NCI-H1092 (cell line): ENCODE measurements around the gene GRIFIN.
A peak's percentile ranks its signal among the peaks of the same experiment; 100 is the strongest.

Source experiments
- DNase-seq: peaks from one replicate; lab custom pipeline; 2025; lab: John Stamatoyannopoulos, UW

Gene GRIFIN, protein sequence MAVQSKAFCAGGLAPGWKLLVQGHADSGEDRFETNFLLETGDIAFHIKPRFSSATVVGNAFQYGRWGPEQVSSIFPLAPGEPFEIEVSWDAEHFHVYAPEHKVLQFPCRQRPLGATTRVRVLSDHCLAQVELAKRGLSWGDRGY

DNA sequence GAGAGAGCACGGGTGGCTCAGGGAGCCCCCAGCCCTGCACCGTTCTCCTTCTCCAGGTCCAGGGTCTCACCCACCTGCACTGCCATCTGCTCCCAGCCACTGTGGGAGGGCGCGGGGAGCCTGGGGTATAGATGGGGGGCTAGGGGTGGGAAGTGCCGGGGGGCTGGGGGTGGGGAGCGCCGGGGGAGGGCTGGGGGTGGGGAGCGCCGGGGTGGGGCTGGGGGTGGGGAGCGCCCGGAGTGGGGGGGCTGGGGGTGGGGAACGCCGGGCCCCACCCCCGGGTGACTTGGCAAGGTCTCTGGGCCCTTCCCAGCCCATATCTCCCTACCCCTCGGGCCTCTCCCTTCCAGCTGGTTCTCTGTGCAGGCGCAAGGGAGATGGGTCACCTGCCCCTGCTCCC lies at the start of gene GRIFIN:
Gene GRIFIN, minus strand, starts transcription at position 101 of the 400 bp plus-strand sequence. Its CDS starts 15 bp downstream, at position 86.
- DNase-seq: no peak

GRCh38 chr7:2524808-2525657 lies 48.8 kb upstream of the GRIFIN start:
- DNase-seq: no peak

GRCh38 chr7:2523941-2524807 lies 48.0 kb upstream of the GRIFIN start:
- peak; percentile 88 for DNase-seq

DNA sequence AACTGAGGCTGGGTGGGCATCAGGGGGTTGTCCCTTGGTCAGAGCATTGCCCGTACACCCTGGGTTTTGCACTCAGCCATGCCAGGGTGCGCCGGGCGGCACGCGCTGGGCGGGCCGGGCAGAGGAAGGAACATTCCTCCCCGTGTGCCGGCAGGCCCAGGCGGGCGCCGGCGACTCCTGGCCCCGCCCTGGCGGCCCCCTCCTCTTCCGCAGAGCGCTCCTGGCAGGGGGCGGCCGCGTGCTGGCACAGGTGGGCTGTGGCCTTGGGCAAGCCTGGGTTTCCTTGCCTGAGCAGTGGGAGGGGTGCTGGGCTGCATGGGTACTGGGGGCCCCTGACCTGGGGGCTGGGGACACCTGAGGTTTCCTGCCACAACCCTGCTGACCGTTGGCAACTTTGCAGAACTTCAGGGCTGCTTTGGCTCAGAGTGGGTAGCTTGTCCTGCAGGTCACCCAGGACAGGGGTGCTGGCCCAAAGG lies 47.3 kb upstream of the GRIFIN start:
- peak; percentile 63 for DNase-seq

DNA sequence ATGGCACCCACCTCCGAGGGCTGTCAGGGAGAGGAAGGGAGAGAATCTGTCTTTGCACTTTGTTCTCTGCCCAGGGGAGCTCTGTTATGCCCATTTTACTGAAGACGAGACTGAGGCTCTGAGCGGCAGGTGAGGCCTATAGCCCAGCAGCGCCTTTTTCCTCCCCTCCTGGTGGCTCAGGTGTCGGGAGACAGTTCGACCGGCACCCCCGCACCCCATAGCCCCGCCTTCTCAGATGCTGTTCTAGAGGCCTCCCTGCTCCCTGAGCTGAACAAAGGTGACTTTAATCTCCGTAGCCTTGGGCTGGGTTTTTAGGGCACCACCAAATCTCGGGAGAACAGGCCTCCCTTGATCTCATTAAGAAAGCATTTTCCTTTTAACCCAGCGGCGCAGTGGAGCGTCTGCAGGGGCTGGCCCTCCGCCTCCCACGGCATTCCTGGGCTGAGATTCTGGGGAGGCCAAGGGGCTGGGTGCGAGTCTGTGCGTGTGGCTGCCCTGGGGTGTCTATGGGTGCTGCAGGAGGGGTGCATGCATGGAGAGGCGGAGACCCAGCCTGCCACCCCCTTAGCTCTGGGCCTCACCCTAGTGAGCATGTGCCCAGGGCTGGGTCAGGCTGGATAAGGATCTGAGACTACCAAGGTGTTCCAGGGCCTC lies 46.7 kb upstream of the GRIFIN start:
- no peak for DNase-seq

DNA sequence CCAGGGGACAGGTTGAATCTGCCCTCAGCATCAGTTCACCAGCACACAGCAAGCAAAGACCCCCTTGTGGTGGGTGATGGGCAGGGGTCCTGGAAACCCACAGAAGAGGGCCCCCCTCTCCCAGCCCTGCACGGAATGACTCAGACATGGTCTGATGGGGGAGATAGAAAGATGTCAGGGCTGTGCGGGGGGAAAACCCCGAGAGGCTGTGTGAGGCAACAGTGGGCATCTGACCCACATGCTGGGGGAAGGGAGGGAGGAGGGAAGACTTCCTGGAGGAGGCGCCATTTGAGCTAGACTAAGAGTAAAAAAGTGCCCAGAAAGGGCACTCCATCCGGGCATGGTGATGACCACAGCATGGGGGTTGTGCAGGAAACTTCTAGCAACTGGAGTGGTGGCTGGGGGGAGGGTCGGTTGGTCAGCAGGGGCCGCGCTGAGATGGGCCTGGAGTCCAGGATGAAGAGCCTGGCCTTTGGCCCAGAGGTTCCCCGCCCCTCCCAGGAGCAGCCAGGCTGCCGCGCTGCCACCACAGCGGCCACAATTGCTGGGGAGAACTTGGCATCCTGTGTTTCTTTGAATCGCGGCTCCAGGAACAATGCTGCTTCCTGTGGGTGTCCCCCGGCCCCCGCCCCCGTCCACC lies 45.9 kb upstream of the GRIFIN start:
- no peak for DNase-seq

GRCh38 chr7:2521341-2521745 lies 45.1 kb upstream of the GRIFIN start:
- DNase-seq: no peak

GRCh38 chr7:2520761-2521290 lies 44.6 kb upstream of the GRIFIN start:
- DNase-seq: no peak

GRCh38 chr7:2520131-2520760 lies 44.0 kb upstream of the GRIFIN start:
- no peak for DNase-seq

DNA sequence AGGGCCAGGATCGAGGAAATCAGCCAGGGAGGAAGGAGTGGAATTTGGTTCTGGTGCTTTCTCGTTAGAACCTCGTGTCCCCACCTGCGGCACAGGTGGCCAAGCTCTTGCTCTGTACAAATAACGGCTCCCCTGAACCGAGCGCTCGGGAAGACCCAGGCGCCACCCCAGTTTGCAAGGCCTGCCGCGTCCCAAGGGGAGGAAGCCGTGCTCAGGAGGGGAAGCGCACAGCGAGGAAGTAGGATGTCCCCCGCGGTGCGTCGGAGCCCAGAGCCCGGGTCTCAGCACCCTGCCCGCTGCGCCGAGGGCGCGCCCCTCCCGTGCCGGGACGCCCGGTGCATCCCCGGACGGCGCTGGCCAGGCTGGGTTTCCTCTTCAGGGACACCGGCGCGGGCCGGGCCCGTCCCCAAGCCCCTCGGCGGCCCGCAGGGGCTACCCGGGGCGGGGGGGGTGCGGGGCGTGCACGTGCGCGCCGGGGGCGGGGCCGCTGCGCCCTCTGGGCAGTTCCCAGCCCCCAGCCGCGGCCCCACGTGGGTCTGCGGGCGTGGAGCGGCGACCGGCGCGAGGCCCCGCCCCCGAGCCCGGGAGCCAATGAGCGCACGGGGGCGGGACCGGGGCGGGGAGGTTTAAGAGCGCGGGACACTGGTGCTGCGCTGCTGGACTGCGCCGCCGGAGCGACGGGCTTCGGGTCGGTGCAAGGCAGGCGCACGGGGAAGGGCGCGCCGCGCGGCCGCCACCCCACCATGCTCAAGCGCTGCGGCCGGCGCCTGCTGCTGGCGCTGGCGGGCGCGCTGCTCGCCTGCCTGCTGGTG lies 43.1 kb upstream of the GRIFIN start, which contains the start of gene LFNG:
Gene LFNG, plus strand, starts transcription at position 656 of the 812 bp plus-strand sequence. Its CDS starts 88 bp downstream, at position 744.
- DNase-seq: peak; percentile 93

GRCh38 chr7:2518737-2519118 lies 42.5 kb upstream of the GRIFIN start:
- DNase-seq: no peak

GRCh38 chr7:2517678-2518507 lies 41.7 kb upstream of the GRIFIN start:
- no peak for DNase-seq

DNA sequence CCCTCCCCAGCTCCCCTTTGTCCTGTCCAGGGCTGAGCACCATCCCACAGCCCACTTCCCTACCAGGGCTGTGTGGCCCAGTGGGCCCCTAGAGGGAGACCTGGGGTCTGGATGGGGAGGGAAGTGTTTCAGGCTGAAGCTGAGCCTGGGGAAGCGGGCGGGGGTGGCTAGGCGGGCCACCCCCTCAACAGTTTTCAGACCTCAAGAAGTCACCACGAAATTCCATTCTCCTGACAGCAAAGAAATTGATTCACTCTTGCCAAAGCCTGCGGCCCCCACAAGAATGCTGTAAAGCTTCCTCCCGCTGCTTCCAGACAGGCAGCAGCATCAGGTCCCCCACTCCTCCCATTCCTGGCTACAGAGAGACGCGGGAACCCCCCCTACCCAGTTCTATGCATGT lies 40.8 kb upstream of the GRIFIN start:
- no peak for DNase-seq

GRCh38 chr7:2516194-2516555 lies 40.0 kb upstream of the GRIFIN start:
- DNase-seq: no peak

- DNase-seq: no peak
Observed at GRCh38 chr7:2515424-2516193, 39.4 kb upstream of the GRIFIN start.

DNA sequence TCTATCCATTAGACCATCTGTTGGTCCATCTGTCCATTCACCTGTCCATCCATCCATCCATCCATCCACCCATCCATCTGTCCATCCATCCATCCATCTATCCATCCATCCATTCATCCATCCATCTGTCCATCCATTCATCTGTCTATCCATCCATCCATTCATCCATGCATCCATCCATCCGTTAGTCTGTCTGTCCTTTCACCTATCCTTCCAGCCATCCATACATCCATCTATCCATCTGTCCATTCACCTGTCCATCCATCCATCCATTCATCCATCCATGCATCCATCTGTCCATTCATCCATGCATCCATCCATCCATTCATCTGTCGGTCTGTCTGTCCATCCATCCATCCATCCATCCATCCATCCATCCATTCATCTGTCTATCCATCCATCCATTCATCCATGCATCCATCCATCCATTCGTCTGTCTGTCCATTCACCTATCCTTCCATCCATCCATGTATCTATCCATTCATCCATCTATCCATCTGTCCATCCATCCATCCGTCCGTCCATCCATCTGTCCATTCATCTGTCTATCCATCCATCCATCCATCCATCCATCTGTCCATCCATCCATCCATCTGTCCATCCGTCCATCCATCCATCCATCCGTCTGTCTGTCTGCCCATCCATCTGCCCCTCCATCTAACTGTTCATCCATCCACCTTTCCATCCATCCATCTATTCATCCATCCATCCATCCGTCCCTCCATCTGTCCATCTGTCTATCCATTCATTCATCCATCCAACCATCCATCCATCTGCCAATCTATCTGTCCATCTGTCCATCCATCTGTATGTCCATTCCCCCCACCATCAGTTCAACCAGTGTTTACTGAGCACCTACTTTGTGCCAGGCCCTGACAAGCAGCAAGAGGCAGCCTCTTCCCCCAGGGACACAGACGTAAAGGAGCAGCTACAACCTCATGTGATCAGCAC lies 38.5 kb upstream of the GRIFIN start:
- no peak for DNase-seq

DNA sequence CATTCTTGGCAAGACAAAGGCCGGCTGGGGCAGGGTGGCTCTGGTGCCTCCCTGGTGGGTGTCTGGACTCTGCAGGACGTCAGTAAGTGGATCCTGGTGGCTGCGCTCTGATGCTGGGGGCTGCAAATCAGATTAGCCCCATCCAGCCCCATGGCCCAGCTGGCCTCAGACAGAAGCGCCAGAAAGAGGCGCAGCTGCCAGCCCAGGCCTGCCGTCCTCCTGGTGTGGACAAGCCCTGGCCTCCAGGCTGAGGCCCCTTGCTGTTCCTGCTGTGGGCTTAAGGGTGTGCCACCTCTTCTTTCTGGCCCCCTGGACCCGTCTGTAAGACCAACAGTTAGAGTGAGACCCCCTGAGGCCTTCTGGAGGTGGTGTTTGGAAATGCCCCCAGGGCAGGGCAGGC lies 37.5 kb upstream of the GRIFIN start:
- DNase-seq: no peak
